Activated naive CD8-positive, alpha-beta T cell treated with anti-CD3 and anti-CD28 coated beads, Interleukin-2, amount 10 ng/mL, durations not matched to agents 7 days and 5 days (primary cell): ENCODE results near the gene CSTF1. TPM values are rescaled to one million over a fixed set of nuclear protein-coding genes. Genes with fewer than 3 reads are reported as not detected.
A peak's percentile ranks its signal among the peaks of the same experiment; 100 is the strongest.
"Not testable (repeated sequence)": the region's sequence is repeated elsewhere in the genome, so short reads cannot be mapped to it uniquely, and the experiment has no call there.

Experiments
- ATAC-seq: fragments of 150-1000 bp; cut with Tn5 transposase; one replicate; pipeline ENCODE4 v1.10.0; 2021; ENCODE audit warnings: low read depth, moderate library complexity
- POLR2A ChIA-PET: fragments of 350-600 bp; sonication (Branson Sonifier 250); formaldehyde crosslinking; loops from one replicate; lab custom pipeline; 2021; ENCODE audit warnings: antibody characterized with exemption; lab: Charles Lee
- DNase-seq: peaks from one replicate; pipeline ENCODE4 v3.0.0; 2021
- H3K27ac Mint-ChIP-seq: one replicate; pipeline ENCODE4 v1.8.0; 2022; ENCODE audit warnings: mild to moderate bottlenecking, mixed read lengths
- H3K27me3 Mint-ChIP-seq: one replicate; pipeline ENCODE4 v1.8.0; 2022; ENCODE audit warnings: mild to moderate bottlenecking, moderate library complexity, mixed read lengths
- H3K36me3 Mint-ChIP-seq: one replicate; pipeline ENCODE4 v1.8.0; 2021; ENCODE audit warnings: mild to moderate bottlenecking, mixed read lengths
- H3K4me1 Mint-ChIP-seq: one replicate; pipeline ENCODE4 v1.8.0; 2021; ENCODE audit warnings: mixed read lengths
- H3K4me3 Mint-ChIP-seq: one replicate; pipeline ENCODE4 v1.8.0; 2022; ENCODE audit warnings: mild to moderate bottlenecking, moderate library complexity, mixed read lengths
- H3K9me3 Mint-ChIP-seq: one replicate; pipeline ENCODE4 v1.8.0; 2021; ENCODE audit warnings: mixed read lengths
- total RNA-seq, 2 experiments: library from RNA; stranded (reverse); gene quantifications; one replicate each; pipeline ENCODE4 v1.2.3, GENCODE V29; 2021

CSTF1 gene
- total RNA-seq, 2 experiments from 2014 or later: 55.7 to 58.3 TPM

GRCh38 chr20:56393653-56394052, 1.2 kb downstream of the CSTF1 start:
- POLR2A ChIA-PET: interaction anchor here (0.7 to 2.8 kb wide), 5 partner anchors 19 to 107 kb away, joined by 3 to 49 read pairs (median 15); partner anchors contain the start of genes CASS4 and RTF2

GRCh38 chr20:56395166-56395565, 2.7 kb downstream of the CSTF1 start:
- Mint-ChIP-seq H3K36me3 (peaks cover 36% of the 10 kb centered on the region), H3K4me3 (no peak overlapping the region), H3K27ac (no peak overlapping the region), H3K27me3 (no peaks in the 10 kb centered on the region), H3K4me1 (peaks cover 22% of the 10 kb centered on the region), H3K9me3 (no peaks in the 10 kb centered on the region)
- no peak for ATAC-seq
- POLR2A ChIA-PET: interaction anchor here (0.9 kb wide), 1 partner anchor 73 kb away, joined by 6 read pairs; the partner anchor contains the start of gene RTF2
- DNase-seq: no peak

More at GRCh38 chr20:56393653-56394052, 1.2 kb downstream of the CSTF1 start:
- peaks cover 42% of the 10 kb centered on the region for H3K36me3 Mint-ChIP-seq
- no peak for DNase-seq
- no peak overlapping the region for H3K4me3 Mint-ChIP-seq
- H3K27ac Mint-ChIP-seq: no peak overlapping the region
- ATAC-seq: no peak
- no peaks in the 10 kb centered on the region for H3K9me3 Mint-ChIP-seq
- H3K4me1 Mint-ChIP-seq: peaks cover 31% of the 10 kb centered on the region
- no peaks in the 10 kb centered on the region for H3K27me3 Mint-ChIP-seq

GRCh38 chr20:56400001-56400640, 7.7 kb downstream of the CSTF1 start:
- Mint-ChIP-seq H3K4me3 (peak overlapping the region; percentile 48), H3K9me3 (no peaks in the 10 kb centered on the region), H3K27ac (peak overlapping the region; percentile 48), H3K27me3 (no peaks in the 10 kb centered on the region), H3K4me1 (peaks cover 15% of the 10 kb centered on the region), H3K36me3 (peaks cover 48% of the 10 kb centered on the region)
- DNase-seq (no peak), ATAC-seq (peak; percentile 75)
- POLR2A ChIA-PET: no interaction called here

- no peak for ATAC-seq
- DNase-seq: no peak
- Mint-ChIP-seq H3K4me1 (peaks cover 16% of the 10 kb centered on the region), H3K27me3 (no peaks in the 10 kb centered on the region), H3K4me3 (no peak overlapping the region), H3K9me3 (no peaks in the 10 kb centered on the region), H3K36me3 (peaks cover 57% of the 10 kb centered on the region), H3K27ac (no peak overlapping the region)
- POLR2A ChIA-PET: no interaction called here
Observed at GRCh38 chr20:56403465-56403864, 11.0 kb downstream of the CSTF1 start.

GRCh38 chr20:56405356-56405755, 12.9 kb downstream of the CSTF1 start:
- H3K4me3 Mint-ChIP-seq, ATAC-seq, H3K9me3 Mint-ChIP-seq, DNase-seq, H3K27me3 Mint-ChIP-seq, H3K27ac Mint-ChIP-seq: not testable (repeated sequence)
- POLR2A ChIA-PET: interaction anchor here (1.1 kb wide), 1 partner anchor 63 kb away, joined by 3 read pairs; the partner anchor contains the start of gene RTF2
- peaks cover 17% of the 10 kb centered on the region for H3K4me1 Mint-ChIP-seq
- H3K36me3 Mint-ChIP-seq: peaks cover 60% of the 10 kb centered on the region

- ATAC-seq: no peak
- H3K4me1 Mint-ChIP-seq: peaks cover 23% of the 10 kb centered on the region
- DNase-seq: no peak
- peaks cover 58% of the 10 kb centered on the region for H3K36me3 Mint-ChIP-seq
- POLR2A ChIA-PET: no interaction called here
- H3K9me3 Mint-ChIP-seq: no peaks in the 10 kb centered on the region
- no peaks in the 10 kb centered on the region for H3K27me3 Mint-ChIP-seq
- no peak overlapping the region for H3K27ac Mint-ChIP-seq
- H3K4me3 Mint-ChIP-seq: no peak overlapping the region
Observed at GRCh38 chr20:56406910-56407309, 14.5 kb downstream of the CSTF1 start.

- H3K4me1 Mint-ChIP-seq: peaks cover 38% of the 10 kb centered on the region
- POLR2A ChIA-PET: interaction anchor here (1.4 to 1.5 kb wide), 2 partner anchors 9 to 30 kb away, joined by 3 to 6 read pairs; no protein-coding TSS in a partner anchor
- no peaks in the 10 kb centered on the region for H3K9me3 Mint-ChIP-seq
- H3K27ac Mint-ChIP-seq: no peak overlapping the region
- ATAC-seq: no peak
- no peak overlapping the region for H3K4me3 Mint-ChIP-seq
- H3K36me3 Mint-ChIP-seq: peaks cover 58% of the 10 kb centered on the region
- DNase-seq: no peak
- no peaks in the 10 kb centered on the region for H3K27me3 Mint-ChIP-seq
Observed at GRCh38 chr20:56409521-56409920, 17.1 kb downstream of the CSTF1 start.

GRCh38 chr20:56409956-56410355, 17.5 kb downstream of the CSTF1 start:
- Mint-ChIP-seq H3K4me1 (peaks cover 40% of the 10 kb centered on the region), H3K27ac (peak overlapping the region; percentile 30), H3K36me3 (peaks cover 55% of the 10 kb centered on the region)

GRCh38 chr20:56411287-56411686, 18.8 kb downstream of the CSTF1 start:
- POLR2A ChIA-PET: interaction anchor here (0.8 to 3.5 kb wide), 11 partner anchors 9 to 58 kb away, joined by 3 to 49 read pairs (median 8); partner anchors contain the start of genes AURKA, CSTF1 and RTF2
- not testable (repeated sequence) for H3K27me3 Mint-ChIP-seq, H3K9me3 Mint-ChIP-seq, DNase-seq, ATAC-seq
- Mint-ChIP-seq H3K27ac (peak overlapping the region; percentile 98), H3K36me3 (peaks cover 44% of the 10 kb centered on the region), H3K4me1 (peaks cover 42% of the 10 kb centered on the region), H3K4me3 (peak overlapping the region; percentile 95)

More at GRCh38 chr20:56409956-56410355, 17.5 kb downstream of the CSTF1 start:
- DNase-seq (no peak), ATAC-seq (no peak)
- no peak overlapping the region for H3K4me3 Mint-ChIP-seq
- no peaks in the 10 kb centered on the region for H3K9me3 Mint-ChIP-seq
- POLR2A ChIA-PET: no interaction called here
- no peaks in the 10 kb centered on the region for H3K27me3 Mint-ChIP-seq

GRCh38 chr20:56411759-56412472, 19.5 kb downstream of the CSTF1 start, which contains the start of gene CASS4:
TSS of gene CASS4 (plus strand) at chr20:56412260. CDS start at chr20:56412459, 199 bp downstream.
- peaks cover 43% of the 10 kb centered on the region for H3K36me3 Mint-ChIP-seq

GRCh38 chr20:56412473-56412790, 20.0 kb downstream of the CSTF1 start:
- no peak for DNase-seq
- ATAC-seq: no peak
- no peaks in the 10 kb centered on the region for H3K9me3 Mint-ChIP-seq
- peak overlapping the region; percentile 98 for H3K27ac Mint-ChIP-seq
- H3K27me3 Mint-ChIP-seq: no peaks in the 10 kb centered on the region
- H3K4me3 Mint-ChIP-seq: peak overlapping the region; percentile 95
- POLR2A ChIA-PET: interaction anchor here (0.9 to 3.5 kb wide), 13 partner anchors 10 to 57 kb away, joined by 3 to 49 read pairs (median 6); partner anchors contain the start of genes AURKA, CSTF1 and RTF2
- peaks cover 41% of the 10 kb centered on the region for H3K36me3 Mint-ChIP-seq
- peaks cover 52% of the 10 kb centered on the region for H3K4me1 Mint-ChIP-seq

More at GRCh38 chr20:56411759-56412472, 19.5 kb downstream of the CSTF1 start, which contains the start of gene CASS4:
- Mint-ChIP-seq H3K9me3 (no peaks in the 10 kb centered on the region), H3K27me3 (no peaks in the 10 kb centered on the region), H3K4me3 (peak within 1 kb of the TSS; percentile 95), H3K4me1 (peaks cover 47% of the 10 kb centered on the region), H3K27ac (peak within 1 kb of the TSS; percentile 98)
- POLR2A ChIA-PET: interaction anchor here (0.8 to 3.5 kb wide), 13 partner anchors 10 to 57 kb away, joined by 3 to 49 read pairs (median 6); partner anchors contain the start of genes AURKA, CSTF1 and RTF2
- DNase-seq: peak; percentile 53
- peak; percentile 79 for ATAC-seq

GRCh38 chr20:56412949-56413348, 20.5 kb downstream of the CSTF1 start:
- DNase-seq: no peak
- ATAC-seq: no peak
- peak overlapping the region; percentile 98 for H3K27ac Mint-ChIP-seq
- H3K27me3 Mint-ChIP-seq: no peaks in the 10 kb centered on the region
- no peaks in the 10 kb centered on the region for H3K9me3 Mint-ChIP-seq
- H3K36me3 Mint-ChIP-seq: peaks cover 41% of the 10 kb centered on the region
- peak overlapping the region; percentile 95 for H3K4me3 Mint-ChIP-seq
- H3K4me1 Mint-ChIP-seq: peaks cover 55% of the 10 kb centered on the region
- POLR2A ChIA-PET: interaction anchor here (0.7 to 3.5 kb wide), 11 partner anchors 9 to 56 kb away, joined by 4 to 49 read pairs (median 6); partner anchors contain the start of genes AURKA, CSTF1 and RTF2
